ENCODE results near the gene SRP19. TPM values are rescaled to one million over a fixed set of nuclear protein-coding genes. Genes with fewer than 3 reads are reported as not detected.

SRP19 gene
- total RNA-seq, 1 donor from 2014 or later, result 174 TPM

DNA sequence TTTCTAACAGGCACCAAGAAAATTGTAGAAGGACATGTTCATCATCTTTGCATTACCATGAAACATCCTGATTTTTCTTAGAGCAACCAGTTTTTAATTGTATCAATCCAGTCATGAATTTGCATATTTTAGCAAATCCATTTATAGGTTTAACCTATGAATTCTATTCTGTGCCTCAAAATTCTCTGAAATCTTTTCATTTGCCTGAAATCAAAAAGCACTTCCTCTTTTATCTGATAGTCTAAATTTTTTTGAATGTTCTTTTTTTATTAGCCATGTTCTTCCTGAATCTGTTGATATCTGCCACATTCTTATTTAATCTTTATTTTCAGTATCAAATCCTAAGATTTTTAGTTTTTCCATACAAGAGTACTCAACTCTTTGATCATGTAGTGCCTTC, 36.9 kb upstream of the SRP19 start:
- no peak overlapping the region for H2AFZ ChIP-seq (replicated peaks)
- H3K27ac ChIP-seq, result no peak overlapping the region
- H3K4me2 ChIP-seq, result no peak overlapping the region
- Mint-ChIP-seq H3K27me3 (ENCODE audit: insufficient read depth, low read depth) (peaks cover 2% of the 10 kb centered on the region), H3K27ac (no peak overlapping the region), H3K36me3 (peaks cover 23% of the 10 kb centered on the region), H3K4me1 (no peaks in the 10 kb centered on the region), H3K9me3 (no peaks in the 10 kb centered on the region), H3K4me3 (no peak overlapping the region)
- TF ChIP-seq EZH2 (IDR thresholded peaks at IDR 0.05) (no peak), EZH2phosphoT487 (IDR thresholded peaks at IDR 0.05) (no peak)
- TF ChIP-seq, protein P1, sequence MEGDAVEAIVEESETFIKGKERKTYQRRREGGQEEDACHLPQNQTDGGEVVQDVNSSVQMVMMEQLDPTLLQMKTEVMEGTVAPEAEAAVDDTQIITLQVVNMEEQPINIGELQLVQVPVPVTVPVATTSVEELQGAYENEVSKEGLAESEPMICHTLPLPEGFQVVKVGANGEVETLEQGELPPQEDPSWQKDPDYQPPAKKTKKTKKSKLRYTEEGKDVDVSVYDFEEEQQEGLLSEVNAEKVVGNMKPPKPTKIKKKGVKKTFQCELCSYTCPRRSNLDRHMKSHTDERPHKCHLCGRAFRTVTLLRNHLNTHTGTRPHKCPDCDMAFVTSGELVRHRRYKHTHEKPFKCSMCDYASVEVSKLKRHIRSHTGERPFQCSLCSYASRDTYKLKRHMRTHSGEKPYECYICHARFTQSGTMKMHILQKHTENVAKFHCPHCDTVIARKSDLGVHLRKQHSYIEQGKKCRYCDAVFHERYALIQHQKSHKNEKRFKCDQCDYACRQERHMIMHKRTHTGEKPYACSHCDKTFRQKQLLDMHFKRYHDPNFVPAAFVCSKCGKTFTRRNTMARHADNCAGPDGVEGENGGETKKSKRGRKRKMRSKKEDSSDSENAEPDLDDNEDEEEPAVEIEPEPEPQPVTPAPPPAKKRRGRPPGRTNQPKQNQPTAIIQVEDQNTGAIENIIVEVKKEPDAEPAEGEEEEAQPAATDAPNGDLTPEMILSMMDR (IDR thresholded peaks at IDR 0.05), result no peak
- no peak for DNase-seq (ENCODE audit: low spot score)
- H3K79me2 ChIP-seq (ENCODE audit: low read depth), result no peaks in the 10 kb centered on the region
- H3K9me3 ChIP-seq (ENCODE audit: low read depth), result no peaks in the 10 kb centered on the region
- H3K36me3 ChIP-seq, result peaks cover 15% of the 10 kb centered on the region
- no peaks in the 10 kb centered on the region for H4K20me1 ChIP-seq (ENCODE audit: low read depth)
- no peak overlapping the region for H3K4me3 ChIP-seq
- peaks cover 14% of the 10 kb centered on the region for H3K4me1 ChIP-seq
- no peaks in the 10 kb centered on the region for H3K27me3 ChIP-seq
- H3F3A ChIP-seq (ENCODE audit: low read depth), result no peaks in the 10 kb centered on the region
- no peak overlapping the region for H3K9ac ChIP-seq

GRCh38 chr5:112830378-112830777, 30.7 kb upstream of the SRP19 start:
- Histone ChIP-seq H3K4me1 (peaks cover 10% of the 10 kb centered on the region), H3K9me3 (ENCODE audit: low read depth) (no peaks in the 10 kb centered on the region), H3K9ac (no peak overlapping the region), H3K36me3 (peaks cover 15% of the 10 kb centered on the region), H4K20me1 (ENCODE audit: low read depth) (no peaks in the 10 kb centered on the region), H3K27me3 (no peaks in the 10 kb centered on the region), H3K4me2 (no peak overlapping the region), H3K27ac (no peak overlapping the region), H3K79me2 (ENCODE audit: low read depth) (no peaks in the 10 kb centered on the region), H3F3A (ENCODE audit: low read depth) (no peaks in the 10 kb centered on the region), H2AFZ (replicated peaks) (no peak overlapping the region), H3K4me3 (no peak overlapping the region)
- Mint-ChIP-seq H3K27me3 (ENCODE audit: insufficient read depth, low read depth) (no peaks in the 10 kb centered on the region), H3K27ac (no peak overlapping the region), H3K4me3 (no peak overlapping the region), H3K36me3 (peaks cover 26% of the 10 kb centered on the region), H3K4me1 (no peaks in the 10 kb centered on the region), H3K9me3 (no peaks in the 10 kb centered on the region)
- TF ChIP-seq, protein P1 (IDR thresholded peaks at IDR 0.05), result no peak
- no peak for TF ChIP-seq EZH2phosphoT487 (IDR thresholded peaks at IDR 0.05)
- TF ChIP-seq EZH2 (IDR thresholded peaks at IDR 0.05), result no peak
- DNase-seq (ENCODE audit: low spot score), result no peak

DNA sequence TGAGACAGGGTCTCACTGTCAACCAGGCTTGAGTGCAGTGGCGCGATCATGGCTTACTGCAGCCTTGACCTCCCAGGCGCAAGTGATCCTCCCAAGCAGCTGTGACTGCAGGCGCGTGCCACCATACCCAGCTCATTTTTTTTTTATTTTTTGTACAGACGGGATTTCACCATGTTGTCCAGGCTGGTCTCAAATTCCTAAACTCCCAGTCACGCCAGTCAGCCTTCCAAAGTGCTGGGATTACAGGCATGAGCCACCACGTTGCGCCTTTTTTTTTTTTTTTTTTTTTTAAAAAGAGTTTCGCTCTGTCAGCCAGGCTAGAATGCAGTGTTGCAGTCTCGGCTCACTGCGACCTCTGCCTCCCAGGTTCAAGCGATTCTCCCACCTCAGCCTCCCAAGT, 27.1 kb upstream of the SRP19 start:
- no peak overlapping the region for H3K9ac ChIP-seq
- H4K20me1 ChIP-seq (ENCODE audit: low read depth), result no peaks in the 10 kb centered on the region
- Mint-ChIP-seq H3K4me1 (no peaks in the 10 kb centered on the region), H3K36me3 (peaks cover 34% of the 10 kb centered on the region), H3K9me3 (no peaks in the 10 kb centered on the region), H3K4me3 (no peak overlapping the region), H3K27me3 (ENCODE audit: insufficient read depth, low read depth) (peaks cover 3% of the 10 kb centered on the region), H3K27ac (no peak overlapping the region)
- H2AFZ ChIP-seq (replicated peaks), result no peak overlapping the region
- DNase-seq (ENCODE audit: low spot score), result no peak
- H3K4me1 ChIP-seq, result no peaks in the 10 kb centered on the region
- H3K36me3 ChIP-seq, result peaks cover 7% of the 10 kb centered on the region
- no peak overlapping the region for H3K4me3 ChIP-seq
- no peaks in the 10 kb centered on the region for H3K9me3 ChIP-seq (ENCODE audit: low read depth)
- H3F3A ChIP-seq (ENCODE audit: low read depth), result no peaks in the 10 kb centered on the region
- TF ChIP-seq EZH2 (IDR thresholded peaks at IDR 0.05) (no peak), EZH2phosphoT487 (IDR thresholded peaks at IDR 0.05) (no peak)
- TF ChIP-seq, protein P1 (IDR thresholded peaks at IDR 0.05), result no peak
- no peak overlapping the region for H3K27ac ChIP-seq
- no peaks in the 10 kb centered on the region for H3K79me2 ChIP-seq (ENCODE audit: low read depth)
- H3K27me3 ChIP-seq, result no peaks in the 10 kb centered on the region
- H3K4me2 ChIP-seq, result no peak overlapping the region

Data from neural progenitor cell (in vitro differentiated cells).